H1 (cell line): ENCODE measurements around the gene ARID1B. TPM values are rescaled to one million over a fixed set of nuclear protein-coding genes. Genes with fewer than 3 reads are reported as not detected.

Experiments used
- EZH2 ChIP-seq: fragments of 200-600 bp; sonication (generic); IDR thresholded peaks from 2 replicates; pipeline ENCODE4 v1.7.1; 2012; ENCODE audit warnings: low read depth, mild to moderate bottlenecking, moderate library complexity, low read length, inconsistent platforms; ENCODE audit not compliant: severe bottlenecking
- NANOG ChIP-seq: IDR thresholded peaks from 2 replicates; pipeline ENCODE4 v1.6.1; 2011; ENCODE audit warnings: low read length, low read depth, mild to moderate bottlenecking, inconsistent platforms; ENCODE audit not compliant: insufficient read depth, poor library complexity, severe bottlenecking
- SIX5 ChIP-seq: IDR thresholded peaks from 2 replicates; pipeline ENCODE4 v1.6.1; 2011; ENCODE audit warnings: mild to moderate bottlenecking, low read depth, low read length
- polyA plus RNA-seq, 7 experiments: library from polyadenylated mRNA; depleted of rRNA in 3 of 7; stranded (reverse) in 5 of 7; unstranded in 2 of 7; fragments of >200 nt in 5 of 7; fragments of 200-250 nt in 2 of 7; gene quantifications; 1 replicate in 5 of 7; 2 replicates in 1 of 7; 4 replicates in 1 of 7; pipeline versions ENCODE4 v1.2.1 to v1.2.3, GENCODE V29; 2011 to 2013; ENCODE audit warnings: missing spikeins in 2 of 7, mixed read lengths in 2 of 7
- total RNA-seq: library from RNA; stranded (reverse); fragmentation: NEBNext Ultra II Directional; extraction: Animal tissue kit (Norgen Biotek cat#: 25700); gene quantifications from 2 replicates; pipeline ENCODE4 v1.2.1, GENCODE V29; 2021

The ARID1B gene
- total and polyA plus RNA-seq, 2 of the 8 experiments (the other 6 are each of a cell fraction or from before 2014, with no cell fraction given) = 24.3 to 70.3 TPM

DNA sequence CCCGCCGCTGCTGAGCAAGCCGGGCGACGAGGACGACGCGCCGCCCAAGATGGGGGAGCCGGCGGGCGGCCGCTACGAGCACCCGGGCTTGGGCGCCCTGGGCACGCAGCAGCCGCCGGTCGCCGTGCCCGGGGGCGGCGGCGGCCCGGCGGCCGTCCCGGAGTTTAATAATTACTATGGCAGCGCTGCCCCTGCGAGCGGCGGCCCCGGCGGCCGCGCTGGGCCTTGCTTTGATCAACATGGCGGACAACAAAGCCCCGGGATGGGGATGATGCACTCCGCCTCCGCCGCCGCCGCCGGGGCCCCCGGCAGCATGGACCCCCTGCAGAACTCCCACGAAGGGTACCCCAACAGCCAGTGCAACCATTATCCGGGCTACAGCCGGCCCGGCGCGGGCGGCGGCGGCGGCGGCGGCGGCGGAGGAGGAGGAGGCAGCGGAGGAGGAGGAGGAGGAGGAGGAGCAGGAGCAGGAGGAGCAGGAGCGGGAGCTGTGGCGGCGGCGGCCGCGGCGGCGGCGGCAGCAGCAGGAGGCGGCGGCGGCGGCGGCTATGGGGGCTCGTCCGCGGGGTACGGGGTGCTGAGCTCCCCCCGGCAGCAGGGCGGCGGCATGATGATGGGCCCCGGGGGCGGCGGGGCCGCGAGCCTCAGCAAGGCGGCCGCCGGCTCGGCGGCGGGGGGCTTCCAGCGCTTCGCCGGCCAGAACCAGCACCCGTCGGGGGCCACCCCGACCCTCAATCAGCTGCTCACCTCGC, 1.5 kb downstream of the ARID1B start (continued):
- TF ChIP-seq EZH2 (no peak), SIX5 (no peak), NANOG (no peak)
